HepG2 (cell line): Measurements from ENCODE around the gene KRTAP10-2.
"Not testable (repeated sequence)": the region's sequence is repeated elsewhere in the genome, so short reads cannot be mapped to it uniquely, and the experiment has no call there.

Experiments used
- CBFB ChIP-seq: sonication (generic); formaldehyde crosslinking; IDR thresholded peaks from 2 replicates; pipeline ENCODE4 v1.4.0; 2020; ENCODE audit warnings: missing genetic modification reagents
- EZH2 ChIP-seq: conservative IDR thresholded peaks from 2 replicates; pipeline ENCODE4 v1.6.1; 2012; ENCODE audit warnings: mild to moderate bottlenecking, low read depth, low read length, moderate library complexity
- FOXA1 ChIP-seq, 2 experiments: fragments of 450-650 bp in 1 of 2; sonication (generic) in 1 of 2; formaldehyde crosslinking in 1 of 2; IDR thresholded peaks; 2 replicates each; pipeline versions ENCODE4 v1.4.0 to v1.6.1; 2016 to 2020; ENCODE audit warnings: missing genetic modification reagents in 1 of 2
- MAFK ChIP-seq, 2 experiments: IDR thresholded peaks in 1 of 2; conservative IDR thresholded peaks in 1 of 2; 2 replicates each; pipeline ENCODE4 v1.6.1; 2011; ENCODE audit warnings: improper control_type of control experiment in 2 of 2, low read length in 2 of 2
- NFE2 ChIP-seq: sonication (generic); formaldehyde crosslinking; IDR thresholded peaks from 2 replicates; pipeline ENCODE4 v1.4.0; 2020; ENCODE audit warnings: missing genetic modification reagents
- POLR2A ChIP-seq, 2 experiments: IDR thresholded peaks; 2 replicates each; pipeline ENCODE4 v1.6.1; 2011; ENCODE audit warnings: low read depth in 2 of 2, low read length in 2 of 2, mild to moderate bottlenecking in 1 of 2, moderate library complexity in 1 of 2; ENCODE audit not compliant: insufficient read depth in 1 of 2
- SRSF9 ChIP-seq: fragments of 200-400 bp; formaldehyde crosslinking; IDR thresholded peaks from 2 replicates; pipeline ENCODE4 v1.6.1; 2018; ENCODE audit warnings: borderline replicate concordance, mild to moderate bottlenecking, low read depth, low read length; ENCODE audit not compliant: insufficient read depth, poor library complexity, severe bottlenecking
- ZNF547 ChIP-seq: sonication (generic); formaldehyde crosslinking; IDR thresholded peaks from 2 replicates; pipeline ENCODE4 v1.5.1; 2020; ENCODE audit warnings: mild to moderate bottlenecking, missing genetic modification reagents
- ZNF766 ChIP-seq: sonication (generic); formaldehyde crosslinking; IDR thresholded peaks from 2 replicates; pipeline ENCODE4 v1.5.0; 2020; ENCODE audit warnings: missing genetic modification reagents, borderline replicate concordance
- TF ChIP-seq, protein P1 (sequence below): sonication (generic); formaldehyde crosslinking; IDR thresholded peaks from 2 replicates; pipeline ENCODE4 v1.5.0; 2020; ENCODE audit warnings: mild to moderate bottlenecking, missing genetic modification reagents, moderate library complexity
- TF ChIP-seq, protein P2 (sequence below): IDR thresholded peaks from 2 replicates; pipeline ENCODE4 v1.6.1; 2016; ENCODE audit warnings: missing compliant biosample characterization, missing genetic modification reagents, borderline replicate concordance
- TF ChIP-seq, protein P3 (sequence below): IDR thresholded peaks from 2 replicates; pipeline ENCODE4 v1.6.1; 2012; ENCODE audit warnings: inconsistent platforms
- TF ChIP-seq, protein P4 (sequence below): IDR thresholded peaks from 2 replicates; pipeline ENCODE4 v1.6.1; 2018; ENCODE audit warnings: missing genetic modification reagents, mild to moderate bottlenecking, missing compliant biosample characterization

DNA sequence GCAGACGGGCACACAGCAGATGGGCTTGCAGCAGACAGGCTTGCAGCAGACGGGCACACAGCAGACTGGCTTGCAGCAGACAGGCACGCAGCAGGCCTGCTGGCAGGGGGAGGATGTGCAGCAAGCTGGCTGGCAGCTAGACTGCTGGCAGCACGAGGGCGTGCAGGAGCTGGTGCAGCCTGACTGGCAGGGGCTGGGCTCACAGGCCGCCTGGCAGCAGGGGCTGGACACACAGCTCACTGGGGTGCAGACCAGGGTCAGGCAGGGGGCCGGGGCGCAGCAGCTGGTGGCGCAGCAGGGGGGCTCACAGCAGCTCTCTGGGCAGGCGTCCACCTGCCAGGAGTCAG, 7.0 kb upstream of the KRTAP10-2 start:
- TF ChIP-seq, protein P1, sequence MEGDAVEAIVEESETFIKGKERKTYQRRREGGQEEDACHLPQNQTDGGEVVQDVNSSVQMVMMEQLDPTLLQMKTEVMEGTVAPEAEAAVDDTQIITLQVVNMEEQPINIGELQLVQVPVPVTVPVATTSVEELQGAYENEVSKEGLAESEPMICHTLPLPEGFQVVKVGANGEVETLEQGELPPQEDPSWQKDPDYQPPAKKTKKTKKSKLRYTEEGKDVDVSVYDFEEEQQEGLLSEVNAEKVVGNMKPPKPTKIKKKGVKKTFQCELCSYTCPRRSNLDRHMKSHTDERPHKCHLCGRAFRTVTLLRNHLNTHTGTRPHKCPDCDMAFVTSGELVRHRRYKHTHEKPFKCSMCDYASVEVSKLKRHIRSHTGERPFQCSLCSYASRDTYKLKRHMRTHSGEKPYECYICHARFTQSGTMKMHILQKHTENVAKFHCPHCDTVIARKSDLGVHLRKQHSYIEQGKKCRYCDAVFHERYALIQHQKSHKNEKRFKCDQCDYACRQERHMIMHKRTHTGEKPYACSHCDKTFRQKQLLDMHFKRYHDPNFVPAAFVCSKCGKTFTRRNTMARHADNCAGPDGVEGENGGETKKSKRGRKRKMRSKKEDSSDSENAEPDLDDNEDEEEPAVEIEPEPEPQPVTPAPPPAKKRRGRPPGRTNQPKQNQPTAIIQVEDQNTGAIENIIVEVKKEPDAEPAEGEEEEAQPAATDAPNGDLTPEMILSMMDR (CRISPR knock-in tag), result not testable (repeated sequence)
- not testable (repeated sequence) for TF ChIP-seq ZNF766 (CRISPR knock-in tag); POLR2A (IDR thresholded peaks at IDR 0.05; ENCODE audit: insufficient read depth in 1 of 2, low read depth in 2 of 2, low read length in 2 of 2); MAFK (conservative IDR thresholded peaks at IDR 0.05 in 1 of 2, IDR thresholded peaks at IDR 0.05 in 1 of 2; ENCODE audit: low read length in 2 of 2); CBFB (CRISPR knock-in tag); NFE2 (CRISPR knock-in tag); SRSF9; ZNF547 (CRISPR knock-in tag); EZH2; FOXA1 (IDR thresholded peaks at IDR 0.05); FOXA1 (CRISPR knock-in tag; IDR thresholded peaks at IDR 0.05)
- TF ChIP-seq, protein P2, sequence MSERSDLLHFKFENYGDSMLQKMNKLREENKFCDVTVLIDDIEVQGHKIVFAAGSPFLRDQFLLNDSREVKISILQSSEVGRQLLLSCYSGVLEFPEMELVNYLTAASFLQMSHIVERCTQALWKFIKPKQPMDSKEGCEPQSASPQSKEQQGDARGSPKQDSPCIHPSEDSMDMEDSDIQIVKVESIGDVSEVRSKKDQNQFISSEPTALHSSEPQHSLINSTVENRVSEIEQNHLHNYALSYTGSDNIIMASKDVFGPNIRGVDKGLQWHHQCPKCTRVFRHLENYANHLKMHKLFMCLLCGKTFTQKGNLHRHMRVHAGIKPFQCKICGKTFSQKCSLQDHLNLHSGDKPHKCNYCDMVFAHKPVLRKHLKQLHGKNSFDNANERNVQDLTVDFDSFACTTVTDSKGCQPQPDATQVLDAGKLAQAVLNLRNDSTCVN, result not testable (repeated sequence)
- TF ChIP-seq, protein P3, sequence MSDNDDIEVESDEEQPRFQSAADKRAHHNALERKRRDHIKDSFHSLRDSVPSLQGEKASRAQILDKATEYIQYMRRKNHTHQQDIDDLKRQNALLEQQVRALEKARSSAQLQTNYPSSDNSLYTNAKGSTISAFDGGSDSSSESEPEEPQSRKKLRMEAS, result not testable (repeated sequence)
- TF ChIP-seq, protein P4, sequence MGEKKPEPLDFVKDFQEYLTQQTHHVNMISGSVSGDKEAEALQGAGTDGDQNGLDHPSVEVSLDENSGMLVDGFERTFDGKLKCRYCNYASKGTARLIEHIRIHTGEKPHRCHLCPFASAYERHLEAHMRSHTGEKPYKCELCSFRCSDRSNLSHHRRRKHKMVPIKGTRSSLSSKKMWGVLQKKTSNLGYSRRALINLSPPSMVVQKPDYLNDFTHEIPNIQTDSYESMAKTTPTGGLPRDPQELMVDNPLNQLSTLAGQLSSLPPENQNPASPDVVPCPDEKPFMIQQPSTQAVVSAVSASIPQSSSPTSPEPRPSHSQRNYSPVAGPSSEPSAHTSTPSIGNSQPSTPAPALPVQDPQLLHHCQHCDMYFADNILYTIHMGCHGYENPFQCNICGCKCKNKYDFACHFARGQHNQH (CRISPR knock-in tag), result not testable (repeated sequence)
